Measurements from ENCODE around the gene USP20. TPM values are rescaled to one million over a fixed set of nuclear protein-coding genes. Genes with fewer than 3 reads are reported as not detected.

The USP20 gene
- total and polyA plus RNA-seq, 2 donors (not counting 3 experiments of a cell fraction or from before 2014, with no cell fraction given) = 13.4 to 25.9 TPM

GRCh38 chr9:129802833-129803675, 32.2 kb upstream of the USP20 start, which contains the start of gene TOR1B:
Gene TOR1B (plus strand): TSS chr9:129803184. CDS start chr9:129803213, 29 bp downstream.
- dilution Hi-C loops (cut with MboI; ENCODE audit: extremely low pct_ligation_motif_present, low sequenced_read_pairs) (no loop called here), intact Hi-C loops (cut with micrococcal nuclease) (no loop called here)
- no peaks in the 10 kb centered on the region for H4K20me1 ChIP-seq (replicated peaks; ENCODE audit: control insufficient read depth, extremely low read depth, insufficient read depth, low read length)
- peak within 1 kb of the TSS; percentile 34 for H3K27ac ChIP-seq (ENCODE audit: insufficient read depth, low read depth, low read length)
- H3K4me2 ChIP-seq (ENCODE audit: insufficient read depth, low read length) = peak within 1 kb of the TSS; percentile 93
- H3K9me3 ChIP-seq (replicated peaks; ENCODE audit: control insufficient read depth, insufficient read depth, low read length) = no peaks in the 10 kb centered on the region
- DNase-seq (ENCODE audit: low read depth, low spot score) = peak; percentile 96
- POLR2A ChIA-PET = interaction anchor here (0.7 to 0.9 kb wide), 2 partner anchors 10 to 13 kb away, joined by 3 read pairs; no protein-coding TSS in a partner anchor
- H3K4me3 ChIP-seq (replicated peaks in 1 of 3; ENCODE audit: insufficient read depth in 1 of 3, low read depth in 1 of 3, low read length in 3 of 3) = peak within 1 kb of the TSS; percentile 59 to 89 (median 85)
- peak within 1 kb of the TSS; percentile 100 for H2AFZ ChIP-seq (ENCODE audit: low read depth, low read length)
- FAIRE-seq = peak; percentile 88
- H3K27me3 ChIP-seq (ENCODE audit: control insufficient read depth in 2 of 2, insufficient read depth in 2 of 2, low read length in 2 of 2) = no peaks in the 10 kb centered on the region
- no peaks in the 10 kb centered on the region for H3K36me3 ChIP-seq (ENCODE audit: control insufficient read depth in 2 of 2, extremely low read depth in 1 of 2, insufficient read depth in 2 of 2, low read length in 2 of 2)
- H3K4me1 ChIP-seq (ENCODE audit: control insufficient read depth, extremely low read depth, insufficient read depth, low read length) = peaks cover 11% of the 10 kb centered on the region
- H3K9ac ChIP-seq (replicated peaks; ENCODE audit: extremely low read depth, insufficient read depth, low read length) = peak within 1 kb of the TSS; percentile 41
- CTCF ChIA-PET = interaction anchor here (1.0 kb wide), 2 partner anchors 12 to 13 kb away, joined by 4 read pairs; no protein-coding TSS in a partner anchor
- H3K79me2 ChIP-seq (ENCODE audit: control insufficient read depth, insufficient read depth, low read length) = peaks cover 9% of the 10 kb centered on the region
- TF ChIP-seq POLR2AphosphoS5 (IDR thresholded peaks at IDR 0.05; ENCODE audit: insufficient read depth, low read depth, low read length) = peak; percentile 89
- peak; percentile 89 for TF ChIP-seq POLR2A (IDR thresholded peaks at IDR 0.05; ENCODE audit: low read depth, low read length)
- TF ChIP-seq CTCF (IDR thresholded peaks at IDR 0.05; ENCODE audit: extremely low read depth in 1 of 2, insufficient read depth in 1 of 2, low read depth in 1 of 2, low read length in 2 of 2) = no peak
- BruUV-seq (replicated peaks) = no TSS peak
- no peaks in the 10 kb centered on the region for H3K9me1 ChIP-seq (replicated peaks; ENCODE audit: control insufficient read depth, extremely low read depth, insufficient read depth, low read length)

- peaks cover 9% of the 10 kb centered on the region for H3K79me2 ChIP-seq (ENCODE audit: control insufficient read depth, insufficient read depth, low read length)
- H3K4me2 ChIP-seq (ENCODE audit: insufficient read depth, low read length) = peak overlapping the region; percentile 93
- no peaks in the 10 kb centered on the region for H3K9me3 ChIP-seq (replicated peaks; ENCODE audit: control insufficient read depth, insufficient read depth, low read length)
- BruUV-seq (replicated peaks) = no TSS peak
- H4K20me1 ChIP-seq (replicated peaks; ENCODE audit: control insufficient read depth, extremely low read depth, insufficient read depth, low read length) = no peaks in the 10 kb centered on the region
- no peak overlapping the region for H3K27ac ChIP-seq (ENCODE audit: insufficient read depth, low read depth, low read length)
- H3K4me1 ChIP-seq (ENCODE audit: control insufficient read depth, extremely low read depth, insufficient read depth, low read length) = peaks cover 11% of the 10 kb centered on the region
- POLR2A ChIA-PET = interaction anchor here (0.9 kb wide), 1 partner anchor 10 kb away, joined by 3 read pairs; no protein-coding TSS in a partner anchor
- no peaks in the 10 kb centered on the region for H3K9me1 ChIP-seq (replicated peaks; ENCODE audit: control insufficient read depth, extremely low read depth, insufficient read depth, low read length)
- intact Hi-C loops (cut with micrococcal nuclease) (no loop called here), dilution Hi-C loops (cut with MboI; ENCODE audit: extremely low pct_ligation_motif_present, low sequenced_read_pairs) (no loop called here)
- no peaks in the 10 kb centered on the region for H3K36me3 ChIP-seq (ENCODE audit: control insufficient read depth in 2 of 2, extremely low read depth in 1 of 2, insufficient read depth in 2 of 2, low read length in 2 of 2)
- H3K4me3 ChIP-seq (replicated peaks in 1 of 3; ENCODE audit: insufficient read depth in 1 of 3, low read depth in 1 of 3, low read length in 3 of 3) = peak overlapping the region; percentile 59 to 89 (median 85)
- H2AFZ ChIP-seq (ENCODE audit: low read depth, low read length) = peak overlapping the region; percentile 100
- TF ChIP-seq FOS (IDR thresholded peaks at IDR 0.05; ENCODE audit: borderline replicate concordance, insufficient read depth, low read length) (no peak), GATA2 (IDR thresholded peaks at IDR 0.05; ENCODE audit: insufficient read depth, insufficient read length, low read depth, low read length) (no peak), MYC (IDR thresholded peaks at IDR 0.05; ENCODE audit: low read depth, low read length) (no peak), JUN (IDR thresholded peaks at IDR 0.05; ENCODE audit: borderline replicate concordance, insufficient read depth, insufficient read length, low read depth) (no peak), POLR2A (IDR thresholded peaks at IDR 0.05; ENCODE audit: low read depth, low read length) (no peak), CTCF (IDR thresholded peaks at IDR 0.05; ENCODE audit: extremely low read depth in 1 of 2, insufficient read depth in 1 of 2, low read depth in 1 of 2, low read length in 2 of 2) (no peak), MAX (IDR thresholded peaks at IDR 0.05; ENCODE audit: insufficient read depth, insufficient read length) (no peak), EZH2 (IDR thresholded peaks at IDR 0.05; ENCODE audit: borderline replicate concordance, low read depth, low read length, severe bottlenecking) (no peak), POLR2AphosphoS5 (IDR thresholded peaks at IDR 0.05; ENCODE audit: insufficient read depth, low read depth, low read length) (no peak)
- CTCF ChIA-PET = interaction anchor here (1.0 kb wide), 1 partner anchor 13 kb away, joined by 4 read pairs; no protein-coding TSS in a partner anchor
- no peak for FAIRE-seq
- no peaks in the 10 kb centered on the region for H3K27me3 ChIP-seq (ENCODE audit: control insufficient read depth in 2 of 2, insufficient read depth in 2 of 2, low read length in 2 of 2)
- peak; percentile 25 for DNase-seq (ENCODE audit: low read depth, low spot score)
- peak overlapping the region; percentile 41 for H3K9ac ChIP-seq (replicated peaks; ENCODE audit: extremely low read depth, insufficient read depth, low read length)
Observed at GRCh38 chr9:129803676-129804060, 31.6 kb upstream of the USP20 start.
